ENCODE measurements around the gene HLA-DRB1.

Gene HLA-DRB1

DNA sequence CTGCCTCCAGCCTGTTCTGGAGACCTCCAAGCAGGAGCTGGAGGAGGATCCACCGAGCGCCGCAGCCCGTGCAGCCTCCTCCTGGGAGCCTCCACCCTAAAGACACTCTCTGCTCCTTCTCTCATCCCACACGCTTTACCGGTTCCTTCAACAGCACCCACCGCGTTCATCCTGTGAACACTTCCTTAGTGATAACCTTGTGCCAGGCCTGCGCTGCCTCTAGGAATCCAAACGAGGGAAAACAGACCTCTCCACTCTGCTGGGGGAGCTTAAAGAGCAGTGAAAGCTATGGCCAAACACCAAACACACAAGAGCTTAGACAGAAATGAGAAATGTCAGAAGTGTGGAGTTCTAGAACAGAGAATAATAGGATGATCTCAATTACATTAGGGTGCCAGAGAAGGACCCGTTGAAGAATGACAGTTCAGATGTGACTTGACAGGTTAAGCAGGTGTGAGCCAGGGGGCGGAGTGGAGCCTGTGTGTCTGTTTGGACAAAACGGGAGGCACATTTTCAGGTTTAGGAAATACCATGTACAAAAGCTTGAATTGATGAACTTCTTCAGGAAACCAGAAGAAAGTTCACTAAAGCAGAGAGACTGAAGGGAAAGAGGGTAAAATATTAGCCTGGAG, 31.1 kb downstream of the HLA-DRB1 start:
- Histone ChIP-seq H3K79me2 (ENCODE audit: insufficient read depth, low read length) (no peaks in the 10 kb centered on the region), H3K9me2 (replicated peaks; ENCODE audit: insufficient read depth, low read length) (no peaks in the 10 kb centered on the region), H3K36me3 (ENCODE audit: low read length) (no peaks in the 10 kb centered on the region), H3F3A (ENCODE audit: insufficient read depth) (no peaks in the 10 kb centered on the region), H4K20me1 (ENCODE audit: low read depth, low read length) (no peaks in the 10 kb centered on the region), H3K9ac (ENCODE audit: low read length) (no peak overlapping the region), H3K4me3 (ENCODE audit: insufficient read depth, low read length, poor library complexity, severe bottlenecking) (no peak overlapping the region), H2AFZ (ENCODE audit: low read depth, low read length, severe bottlenecking) (no peak overlapping the region), H3K9me3 (ENCODE audit: insufficient read depth, low read length) (no peaks in the 10 kb centered on the region), H3K27ac (ENCODE audit: low read depth, low read length) (no peak overlapping the region), H3K27me3 (ENCODE audit: low read length) (no peaks in the 10 kb centered on the region), H3K4me2 (ENCODE audit: low read depth, low read length, poor library complexity, severe bottlenecking) (no peak overlapping the region)
- TF ChIP-seq, protein P1, sequence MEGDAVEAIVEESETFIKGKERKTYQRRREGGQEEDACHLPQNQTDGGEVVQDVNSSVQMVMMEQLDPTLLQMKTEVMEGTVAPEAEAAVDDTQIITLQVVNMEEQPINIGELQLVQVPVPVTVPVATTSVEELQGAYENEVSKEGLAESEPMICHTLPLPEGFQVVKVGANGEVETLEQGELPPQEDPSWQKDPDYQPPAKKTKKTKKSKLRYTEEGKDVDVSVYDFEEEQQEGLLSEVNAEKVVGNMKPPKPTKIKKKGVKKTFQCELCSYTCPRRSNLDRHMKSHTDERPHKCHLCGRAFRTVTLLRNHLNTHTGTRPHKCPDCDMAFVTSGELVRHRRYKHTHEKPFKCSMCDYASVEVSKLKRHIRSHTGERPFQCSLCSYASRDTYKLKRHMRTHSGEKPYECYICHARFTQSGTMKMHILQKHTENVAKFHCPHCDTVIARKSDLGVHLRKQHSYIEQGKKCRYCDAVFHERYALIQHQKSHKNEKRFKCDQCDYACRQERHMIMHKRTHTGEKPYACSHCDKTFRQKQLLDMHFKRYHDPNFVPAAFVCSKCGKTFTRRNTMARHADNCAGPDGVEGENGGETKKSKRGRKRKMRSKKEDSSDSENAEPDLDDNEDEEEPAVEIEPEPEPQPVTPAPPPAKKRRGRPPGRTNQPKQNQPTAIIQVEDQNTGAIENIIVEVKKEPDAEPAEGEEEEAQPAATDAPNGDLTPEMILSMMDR (IDR thresholded peaks at IDR 0.05; ENCODE audit: insufficient read depth, low read length, poor library complexity, severe bottlenecking): no peak
- no peak for TF ChIP-seq EZH2phosphoT487 (conservative IDR thresholded peaks at IDR 0.05; ENCODE audit: low read length)

DNA sequence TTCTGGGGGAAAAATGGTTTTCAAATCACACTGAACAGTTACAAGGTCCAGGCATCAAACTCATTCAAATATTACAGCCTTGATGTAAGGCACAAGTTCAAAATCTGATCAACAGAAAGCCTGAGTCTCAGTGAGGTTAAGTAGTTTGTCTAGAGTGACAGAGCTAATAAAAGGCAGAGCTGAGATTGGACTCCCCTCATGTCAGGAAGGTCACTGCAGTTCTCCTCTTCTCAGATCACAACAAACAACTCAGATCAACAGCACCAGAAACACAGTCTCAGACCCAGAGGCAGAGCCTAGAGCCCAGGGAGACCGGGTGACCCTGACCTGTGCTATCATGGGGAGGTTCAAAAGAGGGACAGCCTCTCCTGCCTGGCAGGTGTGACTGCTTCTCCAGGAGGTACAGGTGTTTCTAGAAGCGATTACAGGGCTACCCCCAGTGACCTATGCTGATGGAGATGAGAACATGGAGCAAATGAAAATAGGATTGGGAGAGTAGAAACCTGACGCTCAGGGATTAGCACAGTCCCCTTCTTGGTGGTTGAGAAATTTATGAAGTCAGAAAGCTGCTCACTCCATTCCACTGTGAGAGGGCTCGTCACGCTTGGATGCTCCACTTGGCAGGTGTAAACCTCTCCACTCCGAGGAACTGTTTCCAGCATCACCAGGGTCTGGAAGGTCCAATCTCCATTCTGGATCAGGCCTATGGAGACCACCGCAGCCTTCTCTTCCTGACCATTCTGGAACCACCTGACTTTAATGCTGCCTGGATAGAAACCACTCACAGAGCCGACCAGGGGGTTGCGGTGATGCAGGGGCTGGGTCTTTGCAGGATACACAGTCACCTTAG, 35.3 kb downstream of the HLA-DRB1 start:
- peaks cover 4% of the 10 kb centered on the region; the same call in 1 of the 2 replicates for H3K36me3 ChIP-seq (ENCODE audit: low read length)
- no peak overlapping the region for H3K4me2 ChIP-seq (ENCODE audit: low read depth, low read length, poor library complexity, severe bottlenecking)
- 0 out of 2 replicates have a peak, but pooled peaks cover 2% of the 10 kb centered on the region for H3F3A ChIP-seq (ENCODE audit: insufficient read depth)
- H4K20me1 ChIP-seq (ENCODE audit: low read depth, low read length): no peaks in the 10 kb centered on the region
- no peak overlapping the region for H3K27ac ChIP-seq (ENCODE audit: low read depth, low read length)
- no peak overlapping the region for H3K9ac ChIP-seq (ENCODE audit: low read length)
- no peaks in the 10 kb centered on the region for H3K9me3 ChIP-seq (ENCODE audit: insufficient read depth, low read length)
- no peak overlapping the region for H3K4me3 ChIP-seq (ENCODE audit: insufficient read depth, low read length, poor library complexity, severe bottlenecking)
- no peak for TF ChIP-seq EZH2phosphoT487 (conservative IDR thresholded peaks at IDR 0.05; ENCODE audit: low read length)
- TF ChIP-seq, protein P1 (IDR thresholded peaks at IDR 0.05; ENCODE audit: insufficient read depth, low read length, poor library complexity, severe bottlenecking): no peak
- H3K79me2 ChIP-seq (ENCODE audit: insufficient read depth, low read length): no peaks in the 10 kb centered on the region
- H2AFZ ChIP-seq (ENCODE audit: low read depth, low read length, severe bottlenecking): no peak overlapping the region
- H3K27me3 ChIP-seq (ENCODE audit: low read length): no peaks in the 10 kb centered on the region
- H3K9me2 ChIP-seq (replicated peaks; ENCODE audit: insufficient read depth, low read length): no peaks in the 10 kb centered on the region

DNA sequence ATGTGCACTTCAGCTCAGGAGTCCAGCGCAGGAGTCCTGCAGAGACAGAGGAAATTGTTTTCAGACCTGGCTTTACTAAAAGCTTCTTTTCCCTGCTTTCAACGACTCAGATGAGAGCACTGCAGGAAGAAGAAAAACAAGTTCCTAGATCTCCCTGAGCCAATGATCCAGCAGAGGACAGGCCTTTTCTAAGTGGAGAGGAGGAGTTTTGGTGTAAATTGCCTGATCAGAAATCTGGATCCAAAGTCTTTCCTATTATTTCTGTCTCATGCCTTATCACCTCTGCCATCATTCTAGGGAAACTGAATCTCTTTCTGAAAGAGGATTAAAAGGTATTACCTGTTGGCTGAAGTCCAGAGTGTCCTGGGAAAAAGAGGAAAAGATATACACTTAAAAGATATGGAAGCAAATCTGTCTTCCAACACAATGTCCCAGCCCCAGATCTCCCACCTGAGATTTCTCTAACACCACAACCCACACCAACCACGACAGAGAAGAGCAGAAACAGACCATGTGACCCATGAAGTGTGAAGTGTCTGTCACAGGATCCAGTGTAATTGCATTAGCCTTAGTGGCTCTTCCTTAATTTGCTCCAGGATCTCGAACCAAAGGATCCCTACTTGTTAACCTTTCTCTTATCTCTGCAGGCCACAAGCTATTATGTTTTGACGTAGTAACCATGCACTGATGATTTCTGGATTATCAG, 36.5 kb downstream of the HLA-DRB1 start:
- Histone ChIP-seq H3K79me2 (ENCODE audit: insufficient read depth, low read length) (no peaks in the 10 kb centered on the region), H3K9me2 (replicated peaks; ENCODE audit: insufficient read depth, low read length) (no peaks in the 10 kb centered on the region), H4K20me1 (ENCODE audit: low read depth, low read length) (no peaks in the 10 kb centered on the region), H3F3A (ENCODE audit: insufficient read depth) (0 out of 2 replicates have a peak, but pooled peaks cover 2% of the 10 kb centered on the region), H2AFZ (ENCODE audit: low read depth, low read length, severe bottlenecking) (no peak overlapping the region), H3K4me2 (ENCODE audit: low read depth, low read length, poor library complexity, severe bottlenecking) (no peak overlapping the region), H3K27me3 (ENCODE audit: low read length) (no peaks in the 10 kb centered on the region), H3K9me3 (ENCODE audit: insufficient read depth, low read length) (no peaks in the 10 kb centered on the region), H3K27ac (ENCODE audit: low read depth, low read length) (no peak overlapping the region), H3K4me3 (ENCODE audit: insufficient read depth, low read length, poor library complexity, severe bottlenecking) (no peak overlapping the region), H3K9ac (ENCODE audit: low read length) (no peak overlapping the region), H3K36me3 (ENCODE audit: low read length) (peaks cover 4% of the 10 kb centered on the region; the same call in 1 of the 2 replicates)
- TF ChIP-seq EZH2phosphoT487 (conservative IDR thresholded peaks at IDR 0.05; ENCODE audit: low read length): no peak
- TF ChIP-seq, protein P1 (IDR thresholded peaks at IDR 0.05; ENCODE audit: insufficient read depth, low read length, poor library complexity, severe bottlenecking): no peak
